OCI-LY3 (cell line): ENCODE data around the gene PHB1.

Experiments
- H2AFZ ChIP-seq: fragments of 200-600, 300-600 bp; shearing (Covaris generic); 2 replicates; pipeline ENCODE4 v1.6.0; 2014; ENCODE audit warnings: antibody characterized with exemption, low read depth, low read length
- H3K27ac ChIP-seq: fragments of 200-600, 300-600 bp; sonication (generic); 2 replicates; pipeline ENCODE4 v1.5.1; 2014; ENCODE audit warnings: mild to moderate bottlenecking, low read length, moderate library complexity, mixed read lengths
- H3K27me3 ChIP-seq: fragments of 200-600, 300-600 bp; sonication (generic); 2 replicates; pipeline ENCODE4 v1.6.1; 2014; ENCODE audit warnings: low read depth, low read length, mixed read lengths
- H3K36me3 ChIP-seq: fragments of 200-600, 300-600 bp; sonication (generic); replicated peaks from 2 replicates; pipeline ENCODE3; 2014; ENCODE audit warnings: low read depth, low read length, mixed read lengths
- H3K4me1 ChIP-seq: fragments of 300-600, 200-600 bp; sonication (generic); 2 replicates; pipeline ENCODE4 v1.6.1; 2014; ENCODE audit warnings: low read length, mixed read lengths
- H3K4me2 ChIP-seq: fragments of 200-600, 300-600 bp; sonication (generic); 2 replicates; pipeline ENCODE4 v1.6.1; 2014; ENCODE audit warnings: low read length, mixed read lengths
- H3K4me3 ChIP-seq: fragments of 300-600, 200-600 bp; sonication (generic); 2 replicates; pipeline ENCODE4 v1.5.1; 2014; ENCODE audit warnings: antibody characterized with exemption, mild to moderate bottlenecking, low read length, moderate library complexity
- H3K79me2 ChIP-seq: fragments of 300-600, 200-600 bp; shearing (Covaris generic); 2 replicates; pipeline ENCODE4 v1.6.1; 2014; ENCODE audit warnings: mild to moderate bottlenecking, low read length, mixed read lengths
- H3K9ac ChIP-seq: fragments of 300-600, 200-600 bp; shearing (Covaris generic); 2 replicates; pipeline ENCODE4 v1.6.0; 2014; ENCODE audit warnings: mild to moderate bottlenecking, low read length, moderate library complexity
- H3K9me3 ChIP-seq: fragments of 200-600, 300-600 bp; shearing (Covaris generic); 2 replicates; pipeline ENCODE4 v1.6.1; 2014; ENCODE audit warnings: low read length, mixed read lengths; ENCODE audit not compliant: insufficient read depth
- H4K20me1 ChIP-seq: fragments of 200-600, 300-600 bp; sonication (generic); 2 replicates; pipeline ENCODE4 v1.6.1; 2016; ENCODE audit warnings: low read length, mixed read lengths; ENCODE audit not compliant: insufficient read depth
- CTCF ChIP-seq: fragments of 200-600, 300-600 bp; sonication (generic); IDR thresholded peaks from 2 replicates; pipeline ENCODE4 v1.5.1; 2014; ENCODE audit warnings: antibody characterized with exemption, low read length, low read depth
- EZH2phosphoT487 ChIP-seq: fragments of 200-600 bp; shearing (Covaris generic); IDR thresholded peaks from 2 replicates; pipeline ENCODE4 v1.6.1; 2018; ENCODE audit warnings: antibody characterized with exemption, mixed run types, low read depth

PHB1 gene

GRCh38 chr17:49373115-49373514 is 41.6 kb downstream of the PHB1 start:
- no peak overlapping the region for H2AFZ ChIP-seq
- no peaks in the 10 kb centered on the region for H3K79me2 ChIP-seq
- no peak overlapping the region for H3K27ac ChIP-seq
- H3K4me3 ChIP-seq, result no peak overlapping the region
- TF ChIP-seq EZH2phosphoT487 (no peak), CTCF (no peak)
- no peaks in the 10 kb centered on the region for H3K36me3 ChIP-seq
- H3K4me1 ChIP-seq, result no peaks in the 10 kb centered on the region
- no peak overlapping the region for H3K9ac ChIP-seq
- H4K20me1 ChIP-seq, result no peaks in the 10 kb centered on the region
- no peaks in the 10 kb centered on the region for H3K27me3 ChIP-seq
- H3K9me3 ChIP-seq, result no peaks in the 10 kb centered on the region
- no peak overlapping the region for H3K4me2 ChIP-seq

GRCh38 chr17:49372425-49372824 is 42.3 kb downstream of the PHB1 start:
- Histone ChIP-seq H2AFZ (no peak overlapping the region), H3K79me2 (no peaks in the 10 kb centered on the region), H3K4me2 (no peak overlapping the region), H3K27ac (no peak overlapping the region), H3K4me1 (no peaks in the 10 kb centered on the region), H3K9ac (no peak overlapping the region), H3K4me3 (no peak overlapping the region), H4K20me1 (no peaks in the 10 kb centered on the region), H3K27me3 (no peaks in the 10 kb centered on the region), H3K36me3 (no peaks in the 10 kb centered on the region), H3K9me3 (no peaks in the 10 kb centered on the region)
- no peak for TF ChIP-seq CTCF

DNA sequence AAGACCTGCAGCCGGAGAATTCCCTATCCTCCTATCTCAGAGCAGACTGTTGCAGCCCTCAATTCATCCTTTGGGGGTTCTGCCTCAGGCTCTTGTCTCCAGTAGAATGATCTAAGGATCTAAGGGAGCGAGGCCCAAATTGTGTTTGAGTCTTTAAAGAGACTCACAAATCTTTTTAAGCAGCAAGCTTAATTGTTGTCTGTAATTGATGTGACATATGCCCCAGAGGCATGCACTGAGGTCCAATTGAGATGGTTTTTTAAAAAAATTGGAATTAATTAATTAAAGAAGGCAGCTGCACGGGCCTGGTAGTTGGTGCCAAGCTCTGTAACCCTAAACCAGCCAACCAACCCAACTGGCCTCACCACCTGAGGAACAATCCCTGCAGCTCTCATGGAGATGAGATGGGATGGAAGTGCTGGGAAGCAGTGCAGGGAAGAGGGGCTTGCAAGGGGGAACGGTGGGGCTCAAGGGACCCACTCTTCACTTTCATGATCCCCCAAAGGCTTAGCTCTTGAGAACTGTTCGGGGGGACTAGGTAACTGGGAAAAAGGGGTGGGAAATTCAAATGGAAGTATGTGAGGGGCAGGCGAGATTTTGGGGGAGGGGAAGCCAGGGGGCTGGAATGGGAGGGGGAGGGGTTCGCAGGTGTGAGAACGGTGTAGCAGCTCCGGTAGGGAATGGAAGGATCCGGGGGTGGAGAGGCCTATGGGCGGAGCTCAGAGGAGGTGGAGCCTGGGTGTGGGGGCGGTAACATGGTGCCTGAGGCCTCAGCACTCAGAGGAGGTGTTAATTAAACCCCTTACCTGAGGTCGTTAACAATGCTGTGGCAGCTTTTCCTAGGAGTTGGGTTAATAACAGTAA is 43.5 kb downstream of the PHB1 start:
- Histone ChIP-seq H3K36me3 (no peaks in the 10 kb centered on the region), H3K27ac (no peak overlapping the region), H3K79me2 (no peaks in the 10 kb centered on the region), H2AFZ (no peak overlapping the region), H3K27me3 (no peaks in the 10 kb centered on the region), H3K9ac (no peak overlapping the region), H3K4me2 (no peak overlapping the region), H3K4me3 (no peak overlapping the region), H3K9me3 (no peaks in the 10 kb centered on the region), H4K20me1 (no peaks in the 10 kb centered on the region), H3K4me1 (no peaks in the 10 kb centered on the region)
- TF ChIP-seq EZH2phosphoT487 (no peak), CTCF (no peak)

DNA sequence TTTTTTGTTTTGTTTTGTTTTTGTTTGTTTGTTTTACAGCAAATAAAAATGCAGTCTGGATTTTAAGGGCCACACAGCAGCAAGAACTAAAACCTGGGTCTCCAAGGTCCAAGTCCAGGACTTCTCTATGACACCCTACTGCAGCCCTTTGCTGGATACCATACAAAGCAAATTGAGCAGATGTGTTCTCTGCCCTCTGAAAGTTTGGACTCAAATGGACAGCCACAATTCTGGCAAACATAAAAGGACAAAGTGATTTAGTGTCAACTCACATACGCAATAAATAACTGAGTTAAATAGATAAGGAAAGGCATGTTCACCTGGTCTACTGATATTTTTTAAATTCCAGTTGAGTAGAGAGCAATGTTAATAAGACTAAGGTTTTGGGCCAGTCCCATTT is 44.9 kb downstream of the PHB1 start:
- no peak for TF ChIP-seq CTCF
- no peak for TF ChIP-seq EZH2phosphoT487
- Histone ChIP-seq H3K4me3 (no peak overlapping the region), H4K20me1 (no peaks in the 10 kb centered on the region), H3K27ac (no peak overlapping the region), H3K9ac (no peak overlapping the region), H3K36me3 (no peaks in the 10 kb centered on the region), H3K79me2 (no peaks in the 10 kb centered on the region), H3K9me3 (no peaks in the 10 kb centered on the region), H2AFZ (no peak overlapping the region), H3K4me1 (no peaks in the 10 kb centered on the region), H3K27me3 (no peaks in the 10 kb centered on the region), H3K4me2 (no peak overlapping the region)
